Karpas-422 (cell line): ENCODE measurements around the gene MYLK4. TPM values are rescaled to one million over a fixed set of nuclear protein-coding genes. Genes with fewer than 3 reads are reported as not detected.

Experiments
- DNase-seq: peaks from one replicate; pipeline ENCODE4 v3.0.0-alpha.2; 2015
- H2AFZ ChIP-seq: fragments of 200-600 bp; sonication (generic); 2 replicates; pipeline ENCODE4 v1.6.1; 2014; ENCODE audit warnings: antibody characterized with exemption, low read length, mixed read lengths
- H3K27ac ChIP-seq: fragments of 200-600 bp; sonication (generic); 2 replicates; pipeline ENCODE4 v1.5.1; 2014; ENCODE audit warnings: mild to moderate bottlenecking, low read length, moderate library complexity
- H3K27me3 ChIP-seq: fragments of 200-600 bp; sonication (generic); 2 replicates; pipeline ENCODE4 v1.6.1; 2014; ENCODE audit warnings: low read length, mixed read lengths
- H3K36me3 ChIP-seq: fragments of 200-600 bp; sonication (generic); 2 replicates; pipeline ENCODE4 v1.6.1; 2014; ENCODE audit warnings: low read length, mixed read lengths; ENCODE audit not compliant: insufficient read depth
- H3K4me1 ChIP-seq: fragments of 200-600 bp; sonication (generic); 2 replicates; pipeline ENCODE4 v1.6.1; 2014; ENCODE audit warnings: mild to moderate bottlenecking, low read length, mixed read lengths
- H3K4me2 ChIP-seq: fragments of 200-600 bp; sonication (generic); 2 replicates; pipeline ENCODE4 v1.6.1; 2014; ENCODE audit warnings: low read length, low read depth, mild to moderate bottlenecking; ENCODE audit not compliant: poor library complexity, severe bottlenecking
- H3K4me3 ChIP-seq: fragments of 200-600 bp; sonication (generic); 2 replicates; pipeline ENCODE4 v1.5.1; 2014; ENCODE audit warnings: mild to moderate bottlenecking, antibody characterized with exemption, low read length, mixed read lengths
- H3K79me2 ChIP-seq: fragments of 200-600 bp; sonication (generic); 2 replicates; pipeline ENCODE4 v1.6.1; 2014; ENCODE audit warnings: mild to moderate bottlenecking, low read length, mixed read lengths
- H3K9ac ChIP-seq: fragments of 200-600 bp; sonication (generic); 2 replicates; pipeline ENCODE4 v1.6.0; 2014; ENCODE audit warnings: low read length
- H3K9me2 ChIP-seq: fragments of 200-600 bp; sonication (generic), shearing (Covaris generic); replicated peaks from 2 replicates; pipeline ENCODE4 v1.6.0; 2014; ENCODE audit warnings: mild to moderate bottlenecking, low read length, moderate library complexity; ENCODE audit not compliant: insufficient read depth
- H3K9me3 ChIP-seq: fragments of 300-700, 200-600 bp; sonication (generic); 2 replicates; pipeline ENCODE4 v1.6.1; 2014; ENCODE audit warnings: low read length, mixed read lengths
- H4K20me1 ChIP-seq: fragments of 200-600 bp; sonication (generic); 2 replicates; pipeline ENCODE4 v1.6.1; 2014; ENCODE audit warnings: mild to moderate bottlenecking, antibody characterized with exemption, low read length, low read depth; ENCODE audit not compliant: insufficient read depth
- total RNA-seq: library from RNA; depleted of rRNA; stranded (reverse); fragments of >200 nt; shearing (Covaris generic); gene quantifications from 2 replicates; pipeline ENCODE4 v1.2.3, GENCODE V29; 2014; ENCODE audit warnings: low replicate concordance

The MYLK4 gene
- total RNA-seq, 1 experiment from 2014 or later: 0.78 TPM

- Histone ChIP-seq H3K27me3 (no peaks in the 10 kb centered on the region), H4K20me1 (no peaks in the 10 kb centered on the region), H3K9ac (no peak overlapping the region), H3K4me2 (no peak overlapping the region), H2AFZ (no peak overlapping the region), H3K9me3 (no peaks in the 10 kb centered on the region), H3K79me2 (no peaks in the 10 kb centered on the region), H3K36me3 (no peaks in the 10 kb centered on the region), H3K9me2 (no peaks in the 10 kb centered on the region), H3K4me1 (0 out of 2 replicates have a peak, but pooled peaks cover 4% of the 10 kb centered on the region), H3K27ac (no peak overlapping the region), H3K4me3 (no peak overlapping the region)
- DNase-seq: no peak
These were observed 81.5 kb downstream of the MYLK4 start for GRCh38 chr6:2669067-2669700.

DNA sequence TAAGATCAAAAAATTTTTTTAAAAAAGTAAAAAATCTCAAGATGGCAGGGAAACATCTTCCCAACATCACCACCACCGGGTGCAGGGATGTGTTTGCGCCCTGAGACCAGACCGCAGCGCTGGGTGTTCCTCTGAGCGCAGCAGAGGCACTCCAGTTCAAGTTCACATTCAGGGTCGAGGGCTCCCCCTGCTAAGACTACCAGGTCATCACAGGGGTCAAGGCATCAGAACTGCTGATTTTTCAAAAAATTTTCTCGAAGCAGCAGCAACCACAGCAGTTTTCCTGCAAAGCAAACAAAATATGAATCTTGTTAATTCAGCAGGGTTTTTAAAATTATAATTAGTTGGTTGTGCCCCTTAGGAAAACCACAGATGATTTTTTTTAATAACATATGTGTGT, 83.1 kb downstream of the MYLK4 start:
- no peak overlapping the region for H3K9ac ChIP-seq
- no peak for DNase-seq
- H2AFZ ChIP-seq: no peak overlapping the region
- no peaks in the 10 kb centered on the region for H3K27me3 ChIP-seq
- no peak overlapping the region for H3K27ac ChIP-seq
- H3K9me3 ChIP-seq: no peaks in the 10 kb centered on the region
- H4K20me1 ChIP-seq: no peaks in the 10 kb centered on the region
- H3K4me3 ChIP-seq: no peak overlapping the region
- 0 out of 2 replicates have a peak, but pooled peaks cover 4% of the 10 kb centered on the region for H3K4me1 ChIP-seq
- no peaks in the 10 kb centered on the region for H3K36me3 ChIP-seq
- H3K4me2 ChIP-seq: no peak overlapping the region
- H3K9me2 ChIP-seq: no peaks in the 10 kb centered on the region
- H3K79me2 ChIP-seq: no peaks in the 10 kb centered on the region

DNA sequence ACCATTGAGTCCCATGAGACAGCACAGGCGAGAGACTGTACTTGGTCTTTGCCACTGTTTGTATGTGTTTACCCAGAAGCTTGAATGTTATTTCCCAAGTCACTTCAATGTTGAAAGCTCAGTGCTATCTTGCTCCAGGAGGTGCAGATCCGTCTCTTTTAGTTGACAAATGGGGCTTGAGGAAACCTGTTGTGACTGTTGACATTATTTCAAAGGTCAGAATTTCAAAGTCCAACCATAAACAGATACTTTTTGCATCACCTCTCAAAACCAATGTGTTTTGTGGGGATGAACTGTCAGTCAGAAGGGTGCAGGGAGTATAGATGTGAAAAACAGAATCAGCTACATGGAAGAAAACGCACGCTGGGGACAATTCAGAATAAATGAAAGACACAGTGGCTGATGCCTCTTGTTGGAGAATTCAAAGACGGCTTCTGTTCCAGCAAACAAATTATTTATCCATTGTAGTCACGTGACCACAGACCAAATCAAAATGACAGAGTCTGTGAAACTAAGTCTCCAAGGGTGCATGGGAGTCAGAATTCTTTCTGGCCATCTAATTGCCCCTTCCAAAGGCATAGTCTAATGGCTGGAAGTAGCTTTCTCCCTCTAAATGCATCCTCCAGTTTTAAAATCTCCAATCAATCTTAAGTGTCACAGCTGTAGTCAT, 83.7 kb downstream of the MYLK4 start:
- no peak overlapping the region for H3K27ac ChIP-seq
- H3K36me3 ChIP-seq: no peaks in the 10 kb centered on the region
- H3K79me2 ChIP-seq: no peaks in the 10 kb centered on the region
- H3K4me3 ChIP-seq: no peak overlapping the region
- no peaks in the 10 kb centered on the region for H3K9me3 ChIP-seq
- no peaks in the 10 kb centered on the region for H3K27me3 ChIP-seq
- H3K9me2 ChIP-seq: no peaks in the 10 kb centered on the region
- H3K4me1 ChIP-seq: 0 out of 2 replicates have a peak, but pooled peaks cover 4% of the 10 kb centered on the region
- no peak for DNase-seq
- H4K20me1 ChIP-seq: no peaks in the 10 kb centered on the region
- H2AFZ ChIP-seq: no peak overlapping the region
- H3K9ac ChIP-seq: no peak overlapping the region
- H3K4me2 ChIP-seq: no peak overlapping the region

DNA sequence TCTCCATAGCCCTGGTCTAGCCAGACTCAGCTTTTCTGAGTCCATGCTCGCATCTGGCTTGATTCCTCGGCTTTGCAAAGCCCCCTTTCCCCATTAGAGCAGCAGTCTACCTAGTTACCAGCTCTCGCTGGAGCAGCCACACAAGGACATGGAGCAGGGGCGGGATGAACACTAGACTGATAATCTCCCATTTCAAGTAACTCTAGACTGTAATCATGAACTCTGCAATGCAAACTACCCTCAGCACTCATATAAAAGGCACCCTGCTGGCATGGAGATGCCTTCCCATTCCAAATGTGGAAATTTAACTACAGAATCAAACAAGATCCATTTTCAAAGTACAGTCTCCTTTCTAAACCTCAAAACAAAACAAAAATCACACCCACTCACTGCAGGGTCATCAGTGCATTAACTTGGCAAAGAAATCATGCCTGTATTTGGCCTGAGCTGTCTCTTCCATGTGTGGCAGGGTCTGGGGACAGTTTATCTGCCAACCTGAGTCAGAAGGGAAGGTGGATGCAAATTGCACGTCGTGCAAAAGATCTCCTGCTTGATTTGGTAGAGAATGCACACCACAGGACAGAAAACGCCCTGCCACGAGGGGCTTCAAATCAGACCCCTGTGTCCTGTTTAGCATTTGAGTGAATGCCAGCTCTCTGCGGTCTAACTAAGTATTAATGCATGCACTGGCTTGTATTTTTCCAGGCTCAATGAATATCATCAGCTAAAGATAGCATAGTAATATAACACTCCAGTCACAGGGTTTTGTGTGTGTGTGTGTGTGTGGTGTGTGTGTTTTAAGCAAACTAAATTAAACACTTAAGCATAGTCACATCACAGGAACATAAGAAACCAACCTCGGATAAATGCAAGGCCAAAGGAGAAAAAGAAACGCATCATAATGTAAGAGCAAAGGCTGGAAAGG, 85.3 kb downstream of the MYLK4 start:
- DNase-seq: no peak
- Histone ChIP-seq H4K20me1 (no peaks in the 10 kb centered on the region), H3K4me2 (no peak overlapping the region), H2AFZ (no peak overlapping the region), H3K9me3 (no peaks in the 10 kb centered on the region), H3K4me1 (0 out of 2 replicates have a peak, but pooled peaks cover 4% of the 10 kb centered on the region), H3K27ac (no peak overlapping the region), H3K79me2 (no peaks in the 10 kb centered on the region), H3K9ac (no peak overlapping the region), H3K4me3 (no peak overlapping the region), H3K36me3 (no peaks in the 10 kb centered on the region), H3K9me2 (no peaks in the 10 kb centered on the region), H3K27me3 (no peaks in the 10 kb centered on the region)

GRCh38 chr6:2663123-2663522, 87.6 kb downstream of the MYLK4 start:
- H3K4me1 ChIP-seq: peaks cover 9% of the 10 kb centered on the region; the same call in 1 of the 2 replicates
- DNase-seq: peak; percentile 53
- H3K4me3 ChIP-seq: no peak overlapping the region
- no peaks in the 10 kb centered on the region for H3K79me2 ChIP-seq
- H3K27ac ChIP-seq: no peak overlapping the region
- H2AFZ ChIP-seq: no peak overlapping the region
- no peaks in the 10 kb centered on the region for H3K9me2 ChIP-seq
- no peaks in the 10 kb centered on the region for H4K20me1 ChIP-seq
- no peaks in the 10 kb centered on the region for H3K9me3 ChIP-seq
- H3K36me3 ChIP-seq: no peaks in the 10 kb centered on the region
- H3K9ac ChIP-seq: no peak overlapping the region
- no peak overlapping the region for H3K4me2 ChIP-seq
- no peaks in the 10 kb centered on the region for H3K27me3 ChIP-seq

- Histone ChIP-seq H4K20me1 (no peaks in the 10 kb centered on the region), H3K9me2 (no peaks in the 10 kb centered on the region), H3K4me2 (no peak overlapping the region), H2AFZ (no peak overlapping the region), H3K36me3 (no peaks in the 10 kb centered on the region), H3K27ac (no peak overlapping the region), H3K9me3 (no peaks in the 10 kb centered on the region), H3K4me3 (no peak overlapping the region), H3K4me1 (peaks cover 9% of the 10 kb centered on the region; the same call in 1 of the 2 replicates), H3K27me3 (no peaks in the 10 kb centered on the region), H3K79me2 (no peaks in the 10 kb centered on the region), H3K9ac (no peak overlapping the region)
- DNase-seq: no peak
These were observed 89.1 kb downstream of the MYLK4 start for GRCh38 chr6:2661651-2662050.

GRCh38 chr6:2659882-2660281, 90.8 kb downstream of the MYLK4 start:
- Histone ChIP-seq H3K27me3 (no peaks in the 10 kb centered on the region), H4K20me1 (no peaks in the 10 kb centered on the region), H3K36me3 (no peaks in the 10 kb centered on the region), H3K9ac (no peak overlapping the region), H2AFZ (no peak overlapping the region), H3K4me2 (no peak overlapping the region), H3K27ac (no peak overlapping the region), H3K4me1 (peaks cover 5% of the 10 kb centered on the region; the same call in 1 of the 2 replicates), H3K4me3 (no peak overlapping the region), H3K79me2 (no peaks in the 10 kb centered on the region), H3K9me2 (no peaks in the 10 kb centered on the region), H3K9me3 (no peaks in the 10 kb centered on the region)
- no peak for DNase-seq

- Histone ChIP-seq H2AFZ (no peak overlapping the region), H3K27me3 (no peaks in the 10 kb centered on the region), H3K9me3 (no peaks in the 10 kb centered on the region), H3K36me3 (no peaks in the 10 kb centered on the region), H3K9me2 (no peaks in the 10 kb centered on the region), H3K4me1 (peaks cover 5% of the 10 kb centered on the region; the same call in 1 of the 2 replicates), H3K4me2 (no peak overlapping the region), H3K4me3 (no peak overlapping the region), H3K27ac (no peak overlapping the region), H3K79me2 (no peaks in the 10 kb centered on the region), H3K9ac (no peak overlapping the region), H4K20me1 (no peaks in the 10 kb centered on the region)
- DNase-seq: no peak
These were observed 91.3 kb downstream of the MYLK4 start for GRCh38 chr6:2659381-2659780.
